ENCODE results near the gene MOB1A. TPM values are rescaled to one million over a fixed set of nuclear protein-coding genes. Genes with fewer than 3 reads are reported as not detected.

The MOB1A gene
- total and polyA plus RNA-seq, 10 of the 15 experiments (the other 5 are each of a cell fraction or from before 2014, with no cell fraction given): 41.2 to 232 (median 172) TPM

GRCh38 chr2:74198461-74199274 lies 20.0 kb upstream of the MOB1A start, which contains the start of gene MTHFD2 (continued):
- TF ChIP-seq MYB (IDR thresholded peaks at IDR 0.05; ENCODE audit: borderline replicate concordance, low read depth, low read length) (no peak), ZNF687 (IDR thresholded peaks at IDR 0.05) (peak; percentile 88; the same call in 1 of the 2 replicates), PBX3 (IDR thresholded peaks at IDR 0.05; ENCODE audit: insufficient replicate concordance, low read depth, low read length) (peak; percentile 90), ZBED1 (IDR thresholded peaks at IDR 0.05; ENCODE audit: borderline replicate concordance) (peak; percentile 75; the same call in 1 of the 2 replicates), IRF4 (IDR thresholded peaks at IDR 0.05; ENCODE audit: low read depth, low read length) (0 out of 2 replicates have a peak, but pooled peaks have one; percentile 43), CBX5 (IDR thresholded peaks at IDR 0.05; ENCODE audit: low read depth) (no peak; the same call in 1 of the 2 replicates), MTA2 (IDR thresholded peaks at IDR 0.05; ENCODE audit: low read depth) (no peak), TAF1 (IDR thresholded peaks at IDR 0.05; ENCODE audit: borderline replicate concordance, low read depth, low read length) (peak; percentile 91), RELA (IDR thresholded peaks at IDR 0.05; ENCODE audit: borderline replicate concordance, partially characterized antibody) (peak; percentile 49), NBN (IDR thresholded peaks at IDR 0.05) (peak; percentile 42; the same call in 1 of the 2 replicates), GATAD2B (conservative IDR thresholded peaks at IDR 0.05; ENCODE audit: low read depth) (peak; percentile 63; the same call in 1 of the 2 replicates), MAX (IDR thresholded peaks at IDR 0.05; ENCODE audit: low read depth, low read length) (peak; percentile 98), POLR2A (IDR thresholded peaks at IDR 0.05; ENCODE audit: low read depth, low read length) (peak; percentile 93), EGR1 (IDR thresholded peaks at IDR 0.05; ENCODE audit: borderline replicate concordance in 1 of 2, low read depth in 2 of 2, low read length in 2 of 2) (peak in 1 of 2 experiments; percentile 46; a peak in 1 of 3 replicates), PAX8 (IDR thresholded peaks at IDR 0.05) (no peak), TCF3 (IDR thresholded peaks at IDR 0.05; ENCODE audit: borderline replicate concordance, insufficient read depth, low read depth, low read length) (peak; percentile 87), HDAC6 (IDR thresholded peaks at IDR 0.05; ENCODE audit: unreplicated experiment) (peak; percentile 90), NR2F1 (conservative IDR thresholded peaks at IDR 0.05) (peak; percentile 24; the same call in 1 of the 2 replicates), ATF2 (IDR thresholded peaks at IDR 0.05; ENCODE audit: low read length) (no peak), CREM (IDR thresholded peaks at IDR 0.05; ENCODE audit: low read depth) (peak; percentile 73; the same call in 1 of the 2 replicates), E2F4 (IDR thresholded peaks at IDR 0.05; ENCODE audit: low read depth, low read length) (peak; percentile 77), SREBF1 (IDR thresholded peaks at IDR 0.05; ENCODE audit: low read length) (no peak), PML (IDR thresholded peaks at IDR 0.05; ENCODE audit: low read length) (peak; percentile 99)

Data from GM12878 (cell line).